Activated naive CD4-positive, alpha-beta T cell treated with anti-CD3 and anti-CD28 coated beads for 36 hours (primary cell): ENCODE data around the gene FH. TPM values are rescaled to one million over a fixed set of nuclear protein-coding genes. Genes with fewer than 3 reads are reported as not detected.

ENCODE experiments used
- CTCF ChIA-PET: fragments of 350-600 bp; sonication (Branson Sonifier 250); formaldehyde crosslinking; loops from one replicate; lab custom pipeline; 2021; ENCODE audit warnings: antibody characterized with exemption; lab: Charles Lee
- DNase-seq: peaks from one replicate; pipeline ENCODE4 v3.0.0-alpha.2; 2020
- H3K27ac Mint-ChIP-seq: one replicate; pipeline ENCODE4 v1.8.0; 2021; ENCODE audit warnings: mild to moderate bottlenecking, mixed read lengths
- H3K27me3 Mint-ChIP-seq: one replicate; pipeline ENCODE4 v1.8.0; 2021; ENCODE audit warnings: low read depth, mixed read lengths
- H3K36me3 Mint-ChIP-seq: one replicate; pipeline ENCODE4 v1.8.0; 2021; ENCODE audit warnings: low read depth, mixed read lengths
- H3K4me1 Mint-ChIP-seq: one replicate; pipeline ENCODE4 v1.8.0; 2021; ENCODE audit warnings: low read depth, mixed read lengths
- H3K4me3 Mint-ChIP-seq: one replicate; pipeline ENCODE4 v1.8.0; 2021; ENCODE audit warnings: mild to moderate bottlenecking, moderate library complexity, mixed read lengths
- H3K9me3 Mint-ChIP-seq: one replicate; pipeline ENCODE4 v1.8.0; 2021; ENCODE audit warnings: mixed read lengths
- intact Hi-C: fragments of 100-400 bp; cut with micrococcal nuclease; formaldehyde crosslinking; loops from one replicate; pipeline ENCODE4 v1.15.1; 2023
- total RNA-seq, 2 experiments: library from RNA; stranded (reverse); gene quantifications; one replicate each; pipeline ENCODE4 v1.2.3, GENCODE V29; 2021

Gene FH
- total RNA-seq, 2 experiments from 2014 or later: 91.6 to 95.4 TPM

- Mint-ChIP-seq H3K4me1 (no peaks in the 10 kb centered on the region), H3K27me3 (peaks cover 6% of the 10 kb centered on the region), H3K27ac (no peak overlapping the region), H3K36me3 (no peaks in the 10 kb centered on the region), H3K4me3 (no peak overlapping the region), H3K9me3 (no peaks in the 10 kb centered on the region)
- intact Hi-C loops: no loop called here
- CTCF ChIA-PET: no interaction called here
- DNase-seq: no peak
Observed at GRCh38 chr1:241473026-241473425, 46.5 kb downstream of the FH start.

- CTCF ChIA-PET: no interaction called here
- DNase-seq: no peak
- no peak overlapping the region for H3K27ac Mint-ChIP-seq
- intact Hi-C loops: no loop called here
- H3K27me3 Mint-ChIP-seq: peaks cover 9% of the 10 kb centered on the region
- no peaks in the 10 kb centered on the region for H3K4me1 Mint-ChIP-seq
- no peaks in the 10 kb centered on the region for H3K9me3 Mint-ChIP-seq
- no peak overlapping the region for H3K4me3 Mint-ChIP-seq
- no peaks in the 10 kb centered on the region for H3K36me3 Mint-ChIP-seq
Observed at GRCh38 chr1:241470908-241471590, 48.5 kb downstream of the FH start.

- H3K9me3 Mint-ChIP-seq: no peaks in the 10 kb centered on the region
- intact Hi-C loops: no loop called here
- no peak overlapping the region for H3K27ac Mint-ChIP-seq
- CTCF ChIA-PET: no interaction called here
- H3K4me3 Mint-ChIP-seq: no peak overlapping the region
- DNase-seq: no peak
- H3K36me3 Mint-ChIP-seq: no peaks in the 10 kb centered on the region
- peaks cover 9% of the 10 kb centered on the region for H3K27me3 Mint-ChIP-seq
- H3K4me1 Mint-ChIP-seq: no peaks in the 10 kb centered on the region
Observed at GRCh38 chr1:241470361-241470760, 49.2 kb downstream of the FH start.

GRCh38 chr1:241465673-241466072 is 53.9 kb downstream of the FH start:
- H3K36me3 Mint-ChIP-seq: no peaks in the 10 kb centered on the region
- intact Hi-C loops: no loop called here
- H3K9me3 Mint-ChIP-seq: no peaks in the 10 kb centered on the region
- H3K27ac Mint-ChIP-seq: no peak overlapping the region
- CTCF ChIA-PET: no interaction called here
- DNase-seq: no peak
- H3K4me3 Mint-ChIP-seq: no peak overlapping the region
- no peaks in the 10 kb centered on the region for H3K4me1 Mint-ChIP-seq
- peaks cover 4% of the 10 kb centered on the region for H3K27me3 Mint-ChIP-seq

GRCh38 chr1:241464985-241465384 is 54.6 kb downstream of the FH start:
- DNase-seq: no peak
- CTCF ChIA-PET: no interaction called here
- no peak overlapping the region for H3K27ac Mint-ChIP-seq
- H3K36me3 Mint-ChIP-seq: no peaks in the 10 kb centered on the region
- H3K27me3 Mint-ChIP-seq: peaks cover 3% of the 10 kb centered on the region
- no peak overlapping the region for H3K4me3 Mint-ChIP-seq
- intact Hi-C loops: no loop called here
- no peaks in the 10 kb centered on the region for H3K9me3 Mint-ChIP-seq
- H3K4me1 Mint-ChIP-seq: no peaks in the 10 kb centered on the region

GRCh38 chr1:241462391-241462790 is 57.2 kb downstream of the FH start:
- DNase-seq: no peak
- Mint-ChIP-seq H3K27me3 (peaks cover 3% of the 10 kb centered on the region), H3K27ac (no peak overlapping the region), H3K4me3 (no peak overlapping the region), H3K9me3 (no peaks in the 10 kb centered on the region), H3K4me1 (no peaks in the 10 kb centered on the region), H3K36me3 (no peaks in the 10 kb centered on the region)
- CTCF ChIA-PET: no interaction called here
- intact Hi-C loops: no loop called here

- intact Hi-C loops: no loop called here
- Mint-ChIP-seq H3K27ac (no peak overlapping the region), H3K9me3 (no peaks in the 10 kb centered on the region), H3K4me3 (no peak overlapping the region), H3K4me1 (no peaks in the 10 kb centered on the region), H3K27me3 (no peaks in the 10 kb centered on the region), H3K36me3 (no peaks in the 10 kb centered on the region)
- CTCF ChIA-PET: no interaction called here
- no peak for DNase-seq
Observed at GRCh38 chr1:241460098-241460873, 59.3 kb downstream of the FH start.

- Mint-ChIP-seq H3K27me3 (no peaks in the 10 kb centered on the region), H3K4me3 (no peak overlapping the region), H3K36me3 (no peaks in the 10 kb centered on the region), H3K9me3 (no peaks in the 10 kb centered on the region), H3K27ac (no peak overlapping the region), H3K4me1 (no peaks in the 10 kb centered on the region)
- no peak for DNase-seq
- CTCF ChIA-PET: interaction anchor here (0.6 kb wide), 1 partner anchor 1512 kb away, joined by 3 read pairs; no protein-coding TSS in a partner anchor
- intact Hi-C loops: no loop called here
Observed at GRCh38 chr1:241459186-241459802, 60.3 kb downstream of the FH start.

- CTCF ChIA-PET: no interaction called here
- no peaks in the 10 kb centered on the region for H3K9me3 Mint-ChIP-seq
- H3K4me3 Mint-ChIP-seq: no peak overlapping the region
Observed at GRCh38 chr1:241457421-241457820, 62.1 kb downstream of the FH start.

GRCh38 chr1:241456743-241457142 is 62.8 kb downstream of the FH start:
- no peak for DNase-seq
- Mint-ChIP-seq H3K27ac (no peak overlapping the region), H3K4me3 (no peak overlapping the region), H3K36me3 (no peaks in the 10 kb centered on the region), H3K4me1 (no peaks in the 10 kb centered on the region), H3K27me3 (no peaks in the 10 kb centered on the region), H3K9me3 (no peaks in the 10 kb centered on the region)
- CTCF ChIA-PET: no interaction called here
- intact Hi-C loops: no loop called here

More at GRCh38 chr1:241457421-241457820, 62.1 kb downstream of the FH start:
- Mint-ChIP-seq H3K36me3 (no peaks in the 10 kb centered on the region), H3K4me1 (no peaks in the 10 kb centered on the region), H3K27ac (no peak overlapping the region), H3K27me3 (no peaks in the 10 kb centered on the region)
- intact Hi-C loops: no loop called here
- no peak for DNase-seq

GRCh38 chr1:241453732-241454131 is 65.8 kb downstream of the FH start:
- H3K36me3 Mint-ChIP-seq: no peaks in the 10 kb centered on the region
- intact Hi-C loops: no loop called here
- no peaks in the 10 kb centered on the region for H3K4me1 Mint-ChIP-seq
- H3K27me3 Mint-ChIP-seq: no peaks in the 10 kb centered on the region
- H3K27ac Mint-ChIP-seq: no peak overlapping the region
- no peak for DNase-seq
- H3K4me3 Mint-ChIP-seq: no peak overlapping the region
- H3K9me3 Mint-ChIP-seq: no peaks in the 10 kb centered on the region
- CTCF ChIA-PET: no interaction called here

- peaks cover 2% of the 10 kb centered on the region for H3K27me3 Mint-ChIP-seq
- no peak for DNase-seq
- H3K4me3 Mint-ChIP-seq: no peak overlapping the region
- H3K9me3 Mint-ChIP-seq: no peaks in the 10 kb centered on the region
- CTCF ChIA-PET: no interaction called here
- no peaks in the 10 kb centered on the region for H3K36me3 Mint-ChIP-seq
- intact Hi-C loops: no loop called here
- no peak overlapping the region for H3K27ac Mint-ChIP-seq
- H3K4me1 Mint-ChIP-seq: no peaks in the 10 kb centered on the region
Observed at GRCh38 chr1:241451956-241452355, 67.6 kb downstream of the FH start.
